GM23338 (cell line): ENCODE data around the gene STK38. TPM values are rescaled to one million over a fixed set of nuclear protein-coding genes. Genes with fewer than 3 reads are reported as not detected.

Experiments used
- ATAC-seq: fragments of 200-7000 bp; cut with Tn5 transposase; 3 replicates; pipeline ENCODE4 v1.9.1; 2020
- DNase-seq: peaks from one replicate; pipeline ENCODE4 v3.0.0-alpha.2; 2015; ENCODE audit warnings: low spot score
- H2AFZ ChIP-seq: fragments of 200-600 bp; sonication (generic); 2 replicates; pipeline ENCODE4 v1.8.0; 2016; ENCODE audit warnings: antibody characterized with exemption, mild to moderate bottlenecking, moderate library complexity
- H3F3A ChIP-seq: fragments of 200-600 bp; sonication (generic); replicated peaks from 2 replicates; pipeline ENCODE4 v1.8.0; 2017; ENCODE audit warnings: antibody characterized with exemption, mixed run types, low read depth
- H3K27ac ChIP-seq: fragments of 200-600 bp; sonication (generic); 2 replicates; pipeline ENCODE4 v1.6.1; 2016; ENCODE audit warnings: low read depth
- H3K27me3 ChIP-seq: fragments of 200-600 bp; sonication (generic); 2 replicates; pipeline ENCODE4 v1.8.0; 2016; ENCODE audit warnings: mild to moderate bottlenecking, mixed run types, moderate library complexity; ENCODE audit not compliant: insufficient read depth
- H3K36me3 ChIP-seq: fragments of 200-600 bp; sonication (generic); 2 replicates; pipeline ENCODE4 v1.8.0; 2016; ENCODE audit warnings: mild to moderate bottlenecking; ENCODE audit not compliant: insufficient read depth
- H3K4me1 ChIP-seq: fragments of 200-600 bp; sonication (generic); 2 replicates; pipeline ENCODE4 v1.8.0; 2016; ENCODE audit warnings: mild to moderate bottlenecking, moderate library complexity; ENCODE audit not compliant: insufficient read depth
- H3K4me2 ChIP-seq: fragments of 200-600 bp; sonication (generic); 2 replicates; pipeline ENCODE4 v1.7.1; 2017; ENCODE audit warnings: mixed run types
- H3K4me3 ChIP-seq: fragments of 200-600 bp; sonication (generic); 2 replicates; pipeline ENCODE4 v1.6.1; 2016; ENCODE audit warnings: mixed run types
- H3K79me2 ChIP-seq: fragments of 200-600 bp; sonication (generic); replicated peaks from 2 replicates; pipeline ENCODE4 v1.8.0; 2017; ENCODE audit warnings: mild to moderate bottlenecking; ENCODE audit not compliant: insufficient read depth
- H3K9me2 ChIP-seq: fragments of 200-600 bp; sonication (generic); 2 replicates; pipeline ENCODE4 v1.8.0; 2017; ENCODE audit not compliant: insufficient read depth
- H4K20me1 ChIP-seq: fragments of 200-600 bp; sonication (generic); replicated peaks from 2 replicates; pipeline ENCODE4 v1.8.0; 2017; ENCODE audit warnings: mild to moderate bottlenecking; ENCODE audit not compliant: insufficient read depth
- H3K27ac Mint-ChIP-seq: 2 replicates; pipeline ENCODE4 v1.8.0; 2020; ENCODE audit warnings: inconsistent platforms, mild to moderate bottlenecking, moderate library complexity, mixed read lengths
- H3K27me3 Mint-ChIP-seq: 3 replicates; pipeline ENCODE4 v1.8.0; 2022; ENCODE audit warnings: low read depth, mild to moderate bottlenecking, moderate library complexity, mixed read lengths, inconsistent platforms; ENCODE audit not compliant: insufficient read depth, poor library complexity
- H3K36me3 Mint-ChIP-seq: 3 replicates; pipeline ENCODE4 v1.8.0; 2021; ENCODE audit warnings: low read depth, mild to moderate bottlenecking, inconsistent platforms, moderate library complexity, mixed read lengths
- H3K4me1 Mint-ChIP-seq: 3 replicates; pipeline ENCODE4 v1.8.0; 2020; ENCODE audit warnings: mild to moderate bottlenecking, inconsistent platforms, mixed read lengths
- H3K4me3 Mint-ChIP-seq: 3 replicates; pipeline ENCODE4 v1.8.0; 2021; ENCODE audit warnings: moderate library complexity, mild to moderate bottlenecking, inconsistent platforms, mixed read lengths
- H3K9me3 Mint-ChIP-seq: 3 replicates; pipeline ENCODE4 v1.8.0; 2020; ENCODE audit warnings: moderate library complexity, mild to moderate bottlenecking, inconsistent platforms, mixed read lengths
- CREB1 ChIP-seq: fragments of 250-450 bp; sonication (Bioruptor Pico); IDR thresholded peaks from 2 replicates; pipeline ENCODE4 v1.5.0; 2020; ENCODE audit warnings: low read depth, mild to moderate bottlenecking, moderate library complexity
- ETS1 ChIP-seq: IDR thresholded peaks from 2 replicates; pipeline ENCODE4 v1.6.1; 2016; ENCODE audit warnings: antibody characterized with exemption
- POLR2AphosphoS5 ChIP-seq: IDR thresholded peaks from 2 replicates; pipeline ENCODE4 v1.6.1; 2016; ENCODE audit warnings: antibody characterized with exemption, low read depth
- REST ChIP-seq: IDR thresholded peaks from one replicate; pipeline ENCODE4 v1.6.1; 2018; ENCODE audit warnings: antibody characterized with exemption; ENCODE audit not compliant: unreplicated experiment
- ZNF114 ChIP-seq: fragments of 250-450 bp; sonication (Bioruptor Pico); IDR thresholded peaks from 2 replicates; pipeline ENCODE4 v1.5.0; 2020; ENCODE audit warnings: mild to moderate bottlenecking, moderate library complexity
- ZNF462 ChIP-seq: fragments of 250-450 bp; sonication (Bioruptor Pico); IDR thresholded peaks from 2 replicates; pipeline ENCODE4 v1.5.0; 2020; ENCODE audit warnings: mild to moderate bottlenecking, moderate library complexity
- polyA plus RNA-seq: library from polyadenylated mRNA; unstranded; fragments of >200 nt; fragmentation: Nextera tagmentation; extraction: Ambion mirVana; gene quantifications from 2 replicates; pipeline ENCODE4 v1.2.1, GENCODE V29; 2016
- total RNA-seq: library from RNA; depleted of rRNA; stranded (reverse); fragments of >200 nt; shearing (Covaris generic); gene quantifications from 2 replicates; pipeline ENCODE4 v1.2.3, GENCODE V29; 2014
- TF ChIP-seq, protein P1 (sequence below), 2 experiments: fragments of 200-600 bp in 1 of 2; sonication (generic) in 1 of 2; conservative IDR thresholded peaks; 2 replicates each; pipeline versions ENCODE4 v1.5.1 to v1.6.1; 2016 to 2017; ENCODE audit warnings: antibody characterized with exemption in 2 of 2, low read depth in 2 of 2, mild to moderate bottlenecking in 2 of 2, moderate library complexity in 1 of 2

STK38 gene
- total and polyA plus RNA-seq, 2 experiments from 2014 or later = 10.8 to 17.4 TPM

- Mint-ChIP-seq H3K27ac (peak within 1 kb of the TSS; percentile 100), H3K4me1 (peaks cover 30% of the 10 kb centered on the region), H3K27me3 (peaks cover 31% of the 10 kb centered on the region), H3K9me3 (peaks cover 16% of the 10 kb centered on the region; the same call in 2 of the 3 replicates), H3K36me3 (peaks cover 51% of the 10 kb centered on the region), H3K4me3 (peak within 1 kb of the TSS; percentile 95)
- Histone ChIP-seq H2AFZ (peak within 1 kb of the TSS; percentile 94), H3F3A (peaks cover 33% of the 10 kb centered on the region), H3K4me1 (peaks cover 23% of the 10 kb centered on the region), H3K4me2 (peak within 1 kb of the TSS; percentile 87), H3K27me3 (no peaks in the 10 kb centered on the region), H3K27ac (peak within 1 kb of the TSS; percentile 100), H3K9me2 (no peaks in the 10 kb centered on the region), H3K79me2 (peaks cover 57% of the 10 kb centered on the region), H4K20me1 (peaks cover 47% of the 10 kb centered on the region), H3K4me3 (peak within 1 kb of the TSS; percentile 78), H3K36me3 (peaks cover 38% of the 10 kb centered on the region)
- ATAC-seq (peak; percentile 91), DNase-seq (peak; percentile 99)
- TF ChIP-seq, protein P1, sequence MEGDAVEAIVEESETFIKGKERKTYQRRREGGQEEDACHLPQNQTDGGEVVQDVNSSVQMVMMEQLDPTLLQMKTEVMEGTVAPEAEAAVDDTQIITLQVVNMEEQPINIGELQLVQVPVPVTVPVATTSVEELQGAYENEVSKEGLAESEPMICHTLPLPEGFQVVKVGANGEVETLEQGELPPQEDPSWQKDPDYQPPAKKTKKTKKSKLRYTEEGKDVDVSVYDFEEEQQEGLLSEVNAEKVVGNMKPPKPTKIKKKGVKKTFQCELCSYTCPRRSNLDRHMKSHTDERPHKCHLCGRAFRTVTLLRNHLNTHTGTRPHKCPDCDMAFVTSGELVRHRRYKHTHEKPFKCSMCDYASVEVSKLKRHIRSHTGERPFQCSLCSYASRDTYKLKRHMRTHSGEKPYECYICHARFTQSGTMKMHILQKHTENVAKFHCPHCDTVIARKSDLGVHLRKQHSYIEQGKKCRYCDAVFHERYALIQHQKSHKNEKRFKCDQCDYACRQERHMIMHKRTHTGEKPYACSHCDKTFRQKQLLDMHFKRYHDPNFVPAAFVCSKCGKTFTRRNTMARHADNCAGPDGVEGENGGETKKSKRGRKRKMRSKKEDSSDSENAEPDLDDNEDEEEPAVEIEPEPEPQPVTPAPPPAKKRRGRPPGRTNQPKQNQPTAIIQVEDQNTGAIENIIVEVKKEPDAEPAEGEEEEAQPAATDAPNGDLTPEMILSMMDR (conservative IDR thresholded peaks at IDR 0.05; ENCODE audit: low read depth in 2 of 2) = peak in 1 of 2 experiments; percentile 34; a peak in 2 of 4 replicates
- peak; percentile 92 for TF ChIP-seq CREB1
- TF ChIP-seq REST = no peak
- peak; percentile 51 for TF ChIP-seq ETS1
- no peak for TF ChIP-seq ZNF114 (CRISPR knock-in tag)
- peak; percentile 100 for TF ChIP-seq POLR2AphosphoS5
These were observed 46.9 kb upstream of the STK38 start, which contains the start of gene SRSF3 for GRCh38 chr6:36594029-36594815. SRSF3 (plus strand) TSS chr6:36594362; CDS start chr6:36596763, 2,401 bp downstream.

- Histone ChIP-seq H3K4me3 (peak overlapping the region; percentile 78), H3K36me3 (peaks cover 32% of the 10 kb centered on the region), H4K20me1 (peaks cover 40% of the 10 kb centered on the region), H3K79me2 (peaks cover 51% of the 10 kb centered on the region), H3K4me1 (peaks cover 21% of the 10 kb centered on the region), H3K9me2 (no peaks in the 10 kb centered on the region), H2AFZ (peak overlapping the region; percentile 94), H3K4me2 (peak overlapping the region; percentile 87), H3K27me3 (no peaks in the 10 kb centered on the region), H3K27ac (peak overlapping the region; percentile 100), H3F3A (peaks cover 27% of the 10 kb centered on the region)
- peaks cover 16% of the 10 kb centered on the region; the same call in 2 of the 3 replicates for H3K9me3 Mint-ChIP-seq
- peak overlapping the region; percentile 95 for H3K4me3 Mint-ChIP-seq
- peaks cover 45% of the 10 kb centered on the region for H3K36me3 Mint-ChIP-seq
- ATAC-seq = peak; percentile 25
- H3K27ac Mint-ChIP-seq = peak overlapping the region; percentile 100
- H3K27me3 Mint-ChIP-seq = peaks cover 31% of the 10 kb centered on the region
- peak; percentile 70 for DNase-seq
- peaks cover 23% of the 10 kb centered on the region for H3K4me1 Mint-ChIP-seq
- TF ChIP-seq ZNF462 = no peak
These were observed 46.3 kb upstream of the STK38 start for GRCh38 chr6:36593569-36594028.
